H9 (cell line): ENCODE data around the gene ADGRL3. TPM values are rescaled to one million over a fixed set of nuclear protein-coding genes. Genes with fewer than 3 reads are reported as not detected.

Source experiments
- DNase-seq: peaks from one replicate; pipeline ENCODE4 v3.0.0-alpha.2; 2017
- H2AFZ ChIP-seq: one replicate; pipeline ENCODE4 v1.6.1; 2013; ENCODE audit warnings: mild to moderate bottlenecking, low read length, control low read depth, moderate library complexity
- H2AK5ac ChIP-seq: 2 replicates; pipeline ENCODE4 v1.6.1; 2013; ENCODE audit warnings: low read length, control low read depth, mixed read lengths; ENCODE audit not compliant: insufficient read length
- H2BK120ac ChIP-seq: one replicate; pipeline ENCODE4 v1.6.1; 2013; ENCODE audit warnings: low read depth, mild to moderate bottlenecking, low read length, control low read depth, inconsistent platforms; ENCODE audit not compliant: poor library complexity, severe bottlenecking
- H2BK12ac ChIP-seq: 2 replicates; pipeline ENCODE4 v1.6.1; 2013; ENCODE audit warnings: low read length, control low read depth, mixed read lengths, low read depth; ENCODE audit not compliant: insufficient read length
- H2BK15ac ChIP-seq: 2 replicates; pipeline ENCODE4 v1.6.1; 2013; ENCODE audit warnings: low read depth, low read length, control low read depth
- H2BK20ac ChIP-seq: one replicate; pipeline ENCODE4 v1.6.1; 2013; ENCODE audit warnings: low read depth, mild to moderate bottlenecking, low read length, control low read depth, inconsistent platforms; ENCODE audit not compliant: poor library complexity, severe bottlenecking
- H2BK5ac ChIP-seq: 2 replicates; pipeline ENCODE4 v1.6.1; 2013; ENCODE audit warnings: low read length, control low read depth, mixed read lengths; ENCODE audit not compliant: insufficient read length
- H3K14ac ChIP-seq: 2 replicates; pipeline ENCODE4 v1.6.1; 2013; ENCODE audit warnings: low read length, control low read depth; ENCODE audit not compliant: insufficient read depth
- H3K18ac ChIP-seq: 2 replicates; pipeline ENCODE4 v1.6.1; 2013; ENCODE audit warnings: low read depth, mild to moderate bottlenecking, mixed read lengths, low read length, control low read depth; ENCODE audit not compliant: insufficient read length
- H3K23ac ChIP-seq: 2 replicates; pipeline ENCODE4 v1.6.1; 2013; ENCODE audit warnings: low read length, control low read depth, mixed read lengths, low read depth; ENCODE audit not compliant: insufficient read length
- H3K23me2 ChIP-seq: 2 replicates; pipeline ENCODE4 v1.6.1; 2013; ENCODE audit warnings: low read depth, mild to moderate bottlenecking, mixed read lengths, low read length, control low read depth; ENCODE audit not compliant: insufficient read length, poor library complexity, severe bottlenecking
- H3K27ac ChIP-seq: 2 replicates; pipeline ENCODE4 v1.5.1; 2013; ENCODE audit warnings: low read length, control low read depth, mixed read lengths, low read depth; ENCODE audit not compliant: insufficient read length
- H3K27me3 ChIP-seq: 2 replicates; pipeline ENCODE4 v1.6.1; 2013; ENCODE audit warnings: low read length, control low read depth, inconsistent platforms; ENCODE audit not compliant: insufficient read depth
- H3K4ac ChIP-seq: 2 replicates; pipeline ENCODE4 v1.6.1; 2013; ENCODE audit warnings: low read depth, mild to moderate bottlenecking, control low read depth, inconsistent platforms, low read length, moderate library complexity
- H3K4me1 ChIP-seq: 2 replicates; pipeline ENCODE4 v1.6.1; 2013; ENCODE audit warnings: low read length, control low read depth, inconsistent platforms; ENCODE audit not compliant: insufficient read depth
- H3K4me2 ChIP-seq: 2 replicates; pipeline ENCODE4 v1.6.1; 2013; ENCODE audit warnings: low read length, control low read depth, mixed read lengths; ENCODE audit not compliant: insufficient read length, insufficient read depth
- H3K56ac ChIP-seq: 2 replicates; pipeline ENCODE4 v1.6.1; 2013; ENCODE audit warnings: low read depth, mild to moderate bottlenecking, mixed read lengths, low read length, control low read depth; ENCODE audit not compliant: insufficient read length
- H3K79me1 ChIP-seq: 2 replicates; pipeline ENCODE4 v1.6.1; 2013; ENCODE audit warnings: low read depth, mild to moderate bottlenecking, moderate library complexity, low read length, control low read depth, inconsistent platforms; ENCODE audit not compliant: insufficient read depth, poor library complexity, severe bottlenecking
- H3K79me2 ChIP-seq: 2 replicates; pipeline ENCODE4 v1.6.1; 2013; ENCODE audit warnings: low read length, control low read depth, inconsistent platforms; ENCODE audit not compliant: insufficient read depth
- H3K9ac ChIP-seq: 2 replicates; pipeline ENCODE4 v1.6.1; 2013; ENCODE audit warnings: low read length, control low read depth, mixed read lengths; ENCODE audit not compliant: insufficient read length; ENCODE audit errors: extremely low read depth
- H3K9me3 ChIP-seq: one replicate; pipeline ENCODE4 v1.6.1; 2013; ENCODE audit warnings: low read depth, low read length, inconsistent platforms; ENCODE audit not compliant: control insufficient read depth
- H3T11ph ChIP-seq: one replicate; pipeline ENCODE4 v1.6.1; 2013; ENCODE audit warnings: mild to moderate bottlenecking, low read length, control low read depth, inconsistent platforms
- H4K20me1 ChIP-seq: one replicate; pipeline ENCODE4 v1.6.1; 2013; ENCODE audit not compliant: control insufficient read depth, insufficient read length, insufficient read depth
- H4K5ac ChIP-seq: 2 replicates; pipeline ENCODE4 v1.6.1; 2013; ENCODE audit warnings: low read depth, mild to moderate bottlenecking, mixed read lengths, low read length, control low read depth; ENCODE audit not compliant: insufficient read length
- H4K8ac ChIP-seq: replicated peaks from 2 replicates; pipeline ENCODE4 v1.6.1; 2013; ENCODE audit warnings: low read length, control low read depth, mixed read lengths, low read depth; ENCODE audit not compliant: insufficient read length
- H4K91ac ChIP-seq: 2 replicates; pipeline ENCODE4 v1.6.1; 2013; ENCODE audit warnings: low read depth, mild to moderate bottlenecking, moderate library complexity, mixed read lengths, low read length, control low read depth; ENCODE audit not compliant: insufficient read length
- H3K27ac Mint-ChIP-seq, 3 experiments: 2 replicates in 2 of 3; 3 replicates in 1 of 3; pipeline ENCODE4 v1.8.0; 2020 to 2021; ENCODE audit warnings: mixed read lengths in 3 of 3, mild to moderate bottlenecking in 1 of 3, moderate library complexity in 1 of 3
- H3K27me3 Mint-ChIP-seq: 2 replicates; pipeline ENCODE4 v1.8.0; 2021; ENCODE audit warnings: low read depth, mild to moderate bottlenecking, moderate library complexity, mixed read lengths
- H3K36me3 Mint-ChIP-seq, 3 experiments: 2 replicates in 2 of 3; 3 replicates in 1 of 3; pipeline ENCODE4 v1.8.0; 2020 to 2021; ENCODE audit warnings: low read depth in 3 of 3, mixed read lengths in 3 of 3; ENCODE audit not compliant: insufficient read depth in 1 of 3
- H3K4me1 Mint-ChIP-seq, 2 experiments: 2 replicates each; pipeline ENCODE4 v1.8.0; 2020; ENCODE audit warnings: mixed read lengths in 2 of 2
- H3K4me3 Mint-ChIP-seq, 2 experiments: 2 replicates in 1 of 2; 3 replicates in 1 of 2; pipeline ENCODE4 v1.8.0; 2020 to 2021; ENCODE audit warnings: mild to moderate bottlenecking in 2 of 2, mixed read lengths in 2 of 2, moderate library complexity in 1 of 2
- H3K9me3 Mint-ChIP-seq, 2 experiments: 2 replicates in 1 of 2; 3 replicates in 1 of 2; pipeline ENCODE4 v1.8.0; 2020; ENCODE audit warnings: mild to moderate bottlenecking in 2 of 2, mixed read lengths in 2 of 2, moderate library complexity in 1 of 2
- CTCF ChIP-seq: fragments of 200-600 bp; sonication (generic); conservative IDR thresholded peaks from 3 replicates; pipeline ENCODE4 v1.8.0; 2021; ENCODE audit warnings: antibody characterized with exemption, mild to moderate bottlenecking
- total RNA-seq: library from RNA; stranded (reverse); gene quantifications from 2 replicates; pipeline ENCODE4 v1.2.1, GENCODE V29; 2021

ADGRL3 gene
- total RNA-seq, 1 experiment from 2014 or later = 5.9 TPM

GRCh38 chr4:61478340-61478739 is 278.2 kb downstream of the ADGRL3 start:
- H3K4me3 Mint-ChIP-seq = no peak overlapping the region
- no peak overlapping the region for H3K18ac ChIP-seq
- no peaks in the 10 kb centered on the region for H3K9me3 Mint-ChIP-seq
- H3K4me2 ChIP-seq = no peak overlapping the region
- no peaks in the 10 kb centered on the region for H3K36me3 Mint-ChIP-seq
- TF ChIP-seq CTCF = no peak
- no peak overlapping the region for H4K91ac ChIP-seq
- H4K20me1 ChIP-seq = no peaks in the 10 kb centered on the region
- no peak overlapping the region for H3K9ac ChIP-seq
- H3K27me3 Mint-ChIP-seq = no peaks in the 10 kb centered on the region
- H4K8ac ChIP-seq = no peak overlapping the region
- H3K27ac ChIP-seq = no peak overlapping the region
- no peak overlapping the region for H3K14ac ChIP-seq
- peaks cover 3 to 5% of the 10 kb centered on the region in 2 experiments; a peak in 2 of 4 replicates for H3K4me1 Mint-ChIP-seq
- H3K79me1 ChIP-seq = no peaks in the 10 kb centered on the region
- no peak for DNase-seq
- H2AFZ ChIP-seq = no peak overlapping the region
- H2AK5ac ChIP-seq = no peak overlapping the region
- H3K23ac ChIP-seq = no peak overlapping the region
- H3K27me3 ChIP-seq = no peaks in the 10 kb centered on the region
- no peak overlapping the region for H3K56ac ChIP-seq
- H3K23me2 ChIP-seq = no peaks in the 10 kb centered on the region
- no peak overlapping the region for H3K27ac Mint-ChIP-seq
- H2BK5ac ChIP-seq = no peak overlapping the region
- H4K5ac ChIP-seq = no peak overlapping the region
- no peaks in the 10 kb centered on the region for H3K79me2 ChIP-seq
- no peak overlapping the region for H2BK120ac ChIP-seq
- H3T11ph ChIP-seq = no peak overlapping the region
- H3K9me3 ChIP-seq = no peaks in the 10 kb centered on the region
- H2BK12ac ChIP-seq = no peak overlapping the region
- H2BK20ac ChIP-seq = no peak overlapping the region
- H3K4ac ChIP-seq = no peak overlapping the region
- H2BK15ac ChIP-seq = no peak overlapping the region
- no peaks in the 10 kb centered on the region for H3K4me1 ChIP-seq
